AML-193 (cell line): ENCODE measurements around the gene USP17L19.
"Not testable (repeated sequence)": the region's sequence is repeated elsewhere in the genome, so short reads cannot be mapped to it uniquely, and the experiment has no call there.

ENCODE experiments used
- DNase-seq, 2 experiments: peaks; one replicate each; lab custom pipeline; 2025; lab: John Stamatoyannopoulos, UW

USP17L19 gene, protein sequence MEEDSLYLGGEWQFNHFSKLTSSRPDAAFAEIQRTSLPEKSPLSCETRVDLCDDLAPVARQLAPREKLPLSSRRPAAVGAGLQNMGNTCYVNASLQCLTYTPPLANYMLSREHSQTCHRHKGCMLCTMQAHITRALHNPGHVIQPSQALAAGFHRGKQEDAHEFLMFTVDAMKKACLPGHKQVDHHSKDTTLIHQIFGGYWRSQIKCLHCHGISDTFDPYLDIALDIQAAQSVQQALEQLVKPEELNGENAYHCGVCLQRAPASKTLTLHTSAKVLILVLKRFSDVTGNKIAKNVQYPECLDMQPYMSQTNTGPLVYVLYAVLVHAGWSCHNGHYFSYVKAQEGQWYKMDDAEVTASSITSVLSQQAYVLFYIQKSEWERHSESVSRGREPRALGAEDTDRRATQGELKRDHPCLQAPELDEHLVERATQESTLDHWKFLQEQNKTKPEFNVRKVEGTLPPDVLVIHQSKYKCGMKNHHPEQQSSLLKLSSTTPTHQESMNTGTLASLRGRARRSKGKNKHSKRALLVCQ

DNA sequence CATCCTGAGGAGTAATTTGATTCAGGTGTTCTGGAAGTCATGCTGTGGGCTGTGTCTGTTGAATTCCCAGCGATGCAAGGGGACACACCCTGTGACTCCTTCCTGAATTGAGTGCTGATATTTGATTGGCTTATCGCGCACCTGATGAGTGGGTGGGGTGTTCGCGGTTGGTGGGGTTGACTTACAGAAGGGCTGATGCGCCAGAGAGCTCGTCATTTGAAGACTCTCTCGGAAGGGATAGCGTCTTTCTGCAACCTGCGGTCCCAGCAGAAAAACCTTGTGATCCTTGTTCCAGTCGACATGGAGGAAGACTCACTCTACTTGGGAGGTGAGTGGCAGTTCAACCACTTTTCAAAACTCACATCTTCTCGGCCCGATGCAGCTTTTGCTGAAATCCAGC is at the start of gene USP17L19:
Gene USP17L19, plus strand, starts transcription at position 301 of the 400 bp plus-strand sequence. Its CDS starts 0 bp downstream, at position 301.
- not testable (repeated sequence) for DNase-seq

DNA sequence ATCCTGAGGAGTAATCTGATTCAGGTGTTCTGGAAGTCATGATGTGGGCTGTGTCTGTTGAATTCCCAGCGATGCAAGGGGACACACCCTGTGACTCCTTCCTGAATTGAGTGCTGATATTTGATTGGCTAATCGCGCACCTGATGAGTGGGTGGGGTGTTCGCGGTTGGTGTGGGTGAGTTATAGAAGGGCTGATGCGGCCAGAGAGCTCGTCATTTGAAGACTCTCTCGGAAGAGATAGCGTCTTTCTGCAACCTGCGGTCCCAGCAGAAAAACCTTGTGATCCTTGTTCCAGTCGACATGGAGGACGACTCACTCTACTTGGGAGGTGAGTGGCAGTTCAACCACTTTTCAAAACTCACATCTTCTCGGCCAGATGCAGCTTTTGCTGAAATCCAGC is 42.8 kb upstream of the USP17L19 start, which contains the start of gene USP17L10:
Gene USP17L10, plus strand, starts transcription at position 301 of the 400 bp plus-strand sequence. Its CDS starts 0 bp downstream, at position 301.
- not testable (repeated sequence) for DNase-seq

- DNase-seq: not testable (repeated sequence)
Measured at GRCh38 chr4:9214701-9215100, 38.5 kb upstream of the USP17L19 start.

- not testable (repeated sequence) for DNase-seq
Measured at GRCh38 chr4:9215105-9215504, 38.1 kb upstream of the USP17L19 start, which contains the start of gene USP17L11. TSS of gene USP17L11 (plus strand) at chr4:9215405. CDS start at chr4:9215405, 0 bp downstream.

- not testable (repeated sequence) for DNase-seq
Measured at GRCh38 chr4:9219852-9220251, 33.3 kb upstream of the USP17L19 start, which contains the start of gene USP17L12. TSS of gene USP17L12 (plus strand) at chr4:9220152. CDS start at chr4:9220152, 0 bp downstream.

DNA sequence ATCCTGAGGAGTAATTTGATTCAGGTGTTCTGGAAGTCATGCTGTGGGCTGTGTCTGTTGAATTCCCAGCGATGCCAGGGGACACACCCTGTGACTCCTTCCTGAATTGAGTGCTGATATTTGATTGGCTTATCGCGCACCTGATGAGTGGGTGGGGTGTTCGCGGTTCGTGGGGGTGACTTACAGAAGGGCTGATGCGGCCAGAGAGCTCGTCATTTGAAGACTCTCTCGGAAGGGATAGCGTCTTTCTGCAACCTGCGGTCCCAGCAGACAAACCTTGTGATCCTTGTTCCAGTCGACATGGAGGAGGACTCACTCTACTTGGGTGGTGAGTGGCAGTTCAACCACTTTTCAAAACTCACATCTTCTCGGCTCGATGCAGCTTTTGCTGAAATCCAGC is 28.6 kb upstream of the USP17L19 start, which contains the start of gene USP17L13:
Gene USP17L13, plus strand, starts transcription at position 301 of the 400 bp plus-strand sequence. Its CDS starts 0 bp downstream, at position 301.
- not testable (repeated sequence) for DNase-seq

GRCh38 chr4:9230249-9230648 is 22.9 kb upstream of the USP17L19 start:
- DNase-seq: not testable (repeated sequence)

DNA sequence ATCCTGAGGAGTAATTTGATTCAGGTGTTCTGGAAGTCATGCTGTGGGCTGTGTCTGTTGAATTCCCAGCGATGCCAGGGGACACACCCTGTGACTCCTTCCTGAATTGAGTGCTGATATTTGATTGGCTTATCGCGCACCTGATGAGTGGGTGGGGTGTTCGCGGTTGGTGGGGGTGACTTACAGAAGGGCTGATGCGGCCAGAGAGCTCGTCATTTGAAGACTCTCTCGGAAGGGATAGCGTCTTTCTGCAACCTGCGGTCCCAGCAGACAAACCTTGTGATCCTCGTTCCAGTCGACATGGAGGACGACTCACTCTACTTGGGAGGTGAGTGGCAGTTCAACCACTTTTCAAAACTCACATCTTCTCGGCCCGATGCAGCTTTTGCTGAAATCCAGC is 19.1 kb upstream of the USP17L19 start, which contains the start of gene USP17L15:
Gene USP17L15, plus strand, starts transcription at position 301 of the 400 bp plus-strand sequence. Its CDS starts 0 bp downstream, at position 301.
- not testable (repeated sequence) for DNase-seq

DNA sequence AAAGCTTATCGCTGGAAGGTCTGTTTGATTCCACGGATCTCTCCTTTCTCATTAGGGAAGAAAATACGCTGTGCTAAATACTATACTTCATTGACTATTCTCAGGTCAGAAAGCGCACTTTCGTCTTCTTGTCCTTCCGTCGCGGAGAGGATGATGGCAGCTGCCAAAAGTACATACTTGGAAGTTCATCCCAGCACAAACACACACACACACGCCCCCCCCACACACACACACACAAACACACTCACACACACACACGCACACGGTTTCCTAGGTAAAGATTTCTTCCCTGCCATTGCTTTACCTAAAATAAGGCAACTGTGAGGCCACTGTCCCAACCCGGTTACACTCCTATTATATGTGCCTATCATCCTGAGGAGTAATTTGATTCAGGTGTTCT is 14.7 kb upstream of the USP17L19 start:
- DNase-seq: not testable (repeated sequence)

DNA sequence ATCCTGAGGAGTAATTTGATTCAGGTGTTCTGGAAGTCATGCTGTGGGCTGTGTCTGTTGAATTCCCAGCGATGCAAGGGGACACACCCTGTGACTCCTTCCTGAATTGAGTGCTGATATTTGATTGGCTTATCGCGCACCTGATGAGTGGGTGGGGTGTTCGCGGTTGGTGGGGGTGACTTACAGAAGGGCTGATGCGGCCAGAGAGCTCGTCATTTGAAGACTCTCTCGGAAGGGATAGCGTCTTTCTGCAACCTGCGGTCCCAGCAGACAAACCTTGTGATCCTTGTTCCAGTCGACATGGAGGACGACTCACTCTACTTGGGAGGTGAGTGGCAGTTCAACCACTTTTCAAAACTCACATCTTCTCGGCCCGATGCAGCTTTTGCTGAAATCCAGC is 9.6 kb upstream of the USP17L19 start, which contains the start of gene USP17L17:
Gene USP17L17, plus strand, starts transcription at position 301 of the 400 bp plus-strand sequence. Its CDS starts 0 bp downstream, at position 301.
- not testable (repeated sequence) for DNase-seq

DNA sequence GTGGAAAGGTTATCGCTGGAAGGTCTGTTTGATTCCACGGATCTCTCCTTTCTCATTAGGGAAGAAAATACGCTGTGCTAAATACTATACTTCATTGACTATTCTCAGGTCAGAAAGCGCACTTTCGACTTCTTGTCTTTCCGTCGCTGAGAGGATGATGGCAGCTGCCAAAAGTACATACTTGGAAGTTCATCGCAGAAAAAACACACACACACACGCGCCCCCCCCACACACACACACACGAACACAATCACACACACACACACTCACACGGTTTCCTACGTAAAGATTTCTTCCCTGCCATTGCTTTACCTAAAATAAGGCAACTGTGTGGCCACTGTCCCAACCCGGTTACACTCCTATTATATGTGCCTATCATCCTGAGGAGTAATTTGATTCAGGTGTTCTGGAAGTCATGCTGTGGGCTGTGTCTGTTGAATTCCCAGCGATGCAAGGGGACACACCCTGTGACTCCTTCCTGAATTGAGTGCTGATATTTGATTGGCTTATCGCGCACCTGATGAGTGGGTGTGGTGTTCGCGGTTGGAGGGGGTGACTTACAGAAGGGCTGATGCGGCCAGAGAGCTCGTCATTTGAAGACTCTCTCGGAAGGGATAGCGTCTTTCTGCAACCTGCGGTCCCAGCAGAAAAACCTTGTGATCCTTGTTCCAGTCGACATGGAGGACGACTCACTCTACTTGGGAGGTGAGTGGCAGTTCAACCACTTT is 5.1 kb upstream of the USP17L19 start, which contains the start of gene USP17L18:
Gene USP17L18, plus strand, starts transcription at position 678 of the 728 bp plus-strand sequence. Its CDS starts 0 bp downstream, at position 678.
- not testable (repeated sequence) for DNase-seq

DNA sequence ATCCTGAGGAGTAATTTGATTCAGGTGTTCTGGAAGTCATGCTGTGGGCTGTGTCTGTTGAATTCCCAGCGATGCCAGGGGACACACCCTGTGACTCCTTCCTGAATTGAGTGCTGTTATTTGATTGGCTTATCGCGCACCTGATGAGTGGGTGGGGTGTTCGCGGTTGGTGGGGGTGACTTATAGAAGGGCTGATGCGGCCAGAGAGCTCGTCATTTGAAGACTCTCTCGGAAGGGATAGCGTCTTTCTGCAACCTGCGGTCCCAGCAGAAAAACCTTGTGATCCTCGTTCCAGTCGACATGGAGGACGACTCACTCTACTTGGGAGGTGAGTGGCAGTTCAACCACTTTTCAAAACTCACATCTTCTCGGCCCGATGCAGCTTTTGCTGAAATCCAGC is 4.6 kb downstream of the USP17L19 start, which contains the start of gene USP17L20:
Gene USP17L20, plus strand, starts transcription at position 301 of the 400 bp plus-strand sequence. Its CDS starts 0 bp downstream, at position 301.
- not testable (repeated sequence) for DNase-seq

DNA sequence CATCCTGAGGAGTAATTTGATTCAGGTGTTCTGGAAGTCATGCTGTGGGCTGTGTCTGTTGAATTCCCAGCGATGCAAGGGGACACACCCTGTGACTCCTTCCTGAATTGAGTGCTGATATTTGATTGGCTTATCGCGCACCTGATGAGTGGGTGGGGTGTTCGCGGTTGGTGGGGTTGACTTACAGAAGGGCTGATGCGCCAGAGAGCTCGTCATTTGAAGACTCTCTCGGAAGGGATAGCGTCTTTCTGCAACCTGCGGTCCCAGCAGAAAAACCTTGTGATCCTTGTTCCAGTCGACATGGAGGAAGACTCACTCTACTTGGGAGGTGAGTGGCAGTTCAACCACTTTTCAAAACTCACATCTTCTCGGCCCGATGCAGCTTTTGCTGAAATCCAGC is 9.4 kb downstream of the USP17L19 start, which contains the start of gene USP17L21:
Gene USP17L21, plus strand, starts transcription at position 301 of the 400 bp plus-strand sequence. Its CDS starts 0 bp downstream, at position 301.
- not testable (repeated sequence) for DNase-seq

GRCh38 chr4:9267319-9267718 is 14.1 kb downstream of the USP17L19 start, which contains the start of gene USP17L22:
TSS of gene USP17L22 (plus strand) at chr4:9267619. CDS start at chr4:9267619, 0 bp downstream.
- DNase-seq: not testable (repeated sequence)

GRCh38 chr4:9271719-9272118 is 18.5 kb downstream of the USP17L19 start:
- DNase-seq: not testable (repeated sequence)
